DND-41 (cell line): ENCODE measurements around the gene TP73.

Experiments
- CTCF ChIP-seq: IDR thresholded peaks from 2 replicates; pipeline ENCODE4 v1.5.1; 2012; ENCODE audit warnings: borderline replicate concordance, low read length, moderate library complexity, mild to moderate bottlenecking; ENCODE audit not compliant: poor library complexity, severe bottlenecking; ENCODE audit errors: extremely low read depth
- EZH2 ChIP-seq: IDR thresholded peaks from 3 replicates; pipeline ENCODE4 v1.6.1; 2012; ENCODE audit warnings: borderline replicate concordance, low read depth, mild to moderate bottlenecking, moderate library complexity, low read length, inconsistent platforms; ENCODE audit not compliant: severe bottlenecking

- TF ChIP-seq CTCF, result no peak
- TF ChIP-seq EZH2, result no peak
Observed at GRCh38 chr1:3616861-3617260, 35.5 kb upstream of the TP73 start.
